ENCODE measurements around the gene UGT1A1. TPM values are rescaled to one million over a fixed set of nuclear protein-coding genes. Genes with fewer than 3 reads are reported as not detected.
"Not testable (repeated sequence)": the region's sequence is repeated elsewhere in the genome, so short reads cannot be mapped to it uniquely, and the experiment has no call there.

Gene UGT1A1
- total RNA-seq (2014; rRNA removed), result not detected in 2 replicates
- not detected for polyA plus RNA-seq (2012)

GRCh38 chr2:233760043-233760442, at the start of gene UGT1A1:
TSS of gene UGT1A1 (plus strand) at chr2:233760270. CDS start at chr2:233760288, 18 bp downstream.
- DNase-seq (ENCODE audit: low read depth), result no peak

GRCh38 chr2:233711312-233712008, 48.6 kb upstream of the UGT1A1 start:
- peak; percentile 63 for DNase-seq (ENCODE audit: low read depth)

GRCh38 chr2:233712611-233713261, 47.3 kb upstream of the UGT1A1 start, which contains the start of gene UGT1A5:
TSS of gene UGT1A5 (plus strand) at chr2:233712907. CDS start at chr2:233712992, 85 bp downstream.
- DNase-seq (ENCODE audit: low read depth), result no peak

GRCh38 chr2:233713262-233713615, 46.8 kb upstream of the UGT1A1 start:
- DNase-seq (ENCODE audit: low read depth), result no peak

- no peak for DNase-seq (ENCODE audit: low read depth)
Measured at GRCh38 chr2:233714121-233714520, 45.9 kb upstream of the UGT1A1 start.

GRCh38 chr2:233718552-233718951, 41.5 kb upstream of the UGT1A1 start, which contains the start of gene UGT1A4:
TSS of gene UGT1A4 (plus strand) at chr2:233718736. CDS start at chr2:233718821, 85 bp downstream.
- DNase-seq (ENCODE audit: low read depth), result no peak

GRCh38 chr2:233728723-233729301, 31.3 kb upstream of the UGT1A1 start, which contains the start of gene UGT1A3:
TSS of gene UGT1A3 (plus strand) at chr2:233729042. CDS start at chr2:233729127, 85 bp downstream.
- no peak for DNase-seq (ENCODE audit: low read depth)

- not testable (repeated sequence) for DNase-seq (ENCODE audit: low read depth)
Measured at GRCh38 chr2:233736868-233737653, 23.0 kb upstream of the UGT1A1 start.

GRCh38 chr2:233740870-233741269, 19.2 kb upstream of the UGT1A1 start:
- no peak for DNase-seq (ENCODE audit: low read depth)

GRCh38 chr2:233743464-233744259, 16.4 kb upstream of the UGT1A1 start:
- no peak for DNase-seq (ENCODE audit: low read depth)

- DNase-seq (ENCODE audit: low read depth), result no peak
Measured at GRCh38 chr2:233745073-233745755, 14.9 kb upstream of the UGT1A1 start.

- not testable (repeated sequence) for DNase-seq (ENCODE audit: low read depth)
Measured at GRCh38 chr2:233745838-233746237, 14.2 kb upstream of the UGT1A1 start.

GRCh38 chr2:233746475-233747282, 13.4 kb upstream of the UGT1A1 start:
- no peak for DNase-seq (ENCODE audit: low read depth)

- no peak for DNase-seq (ENCODE audit: low read depth)
Measured at GRCh38 chr2:233747283-233747544, 12.9 kb upstream of the UGT1A1 start.

GRCh38 chr2:233750689-233751088, 9.4 kb upstream of the UGT1A1 start:
- DNase-seq (ENCODE audit: low read depth), result not testable (repeated sequence)

GRCh38 chr2:233751212-233752009, 8.7 kb upstream of the UGT1A1 start:
- not testable (repeated sequence) for DNase-seq (ENCODE audit: low read depth)

- DNase-seq (ENCODE audit: low read depth), result no peak
Measured at GRCh38 chr2:233754872-233755611, 5.0 kb upstream of the UGT1A1 start.

All from LHCN-M2 (cell line).